K562 (cell line): ENCODE data around the gene VMP1. TPM values are rescaled to one million over a fixed set of nuclear protein-coding genes. Genes with fewer than 3 reads are reported as not detected.

ENCODE experiments used
- BMI1 ChIP-seq: fragments of 150-350 bp; IDR thresholded peaks from 2 replicates; pipeline ENCODE4 v1.6.1; 2014; ENCODE audit warnings: low read length
- BRF2 ChIP-seq: IDR thresholded peaks from 3 replicates; pipeline ENCODE4 v1.6.1; 2011; ENCODE audit warnings: borderline replicate concordance, mild to moderate bottlenecking; ENCODE audit not compliant: insufficient read length, insufficient read depth
- ELF4 ChIP-seq: fragments of 450-650 bp; formaldehyde crosslinking; IDR thresholded peaks from 2 replicates; pipeline ENCODE4 v1.4.0; 2022; ENCODE audit warnings: missing genetic modification characterization
- GABPB1 ChIP-seq: sonication (generic); formaldehyde crosslinking; IDR thresholded peaks from 2 replicates; pipeline ENCODE4 v1.8.0; 2022; ENCODE audit warnings: mild to moderate bottlenecking, missing genetic modification reagents
- HMGN3 ChIP-seq: IDR thresholded peaks from 2 replicates; pipeline ENCODE4 v1.6.1; 2011; ENCODE audit warnings: borderline replicate concordance, low read depth, mild to moderate bottlenecking, mixed read lengths, low read length; ENCODE audit not compliant: insufficient read length; ENCODE audit errors: extremely low read depth
- KAT8 ChIP-seq: fragments of 450-650 bp; IDR thresholded peaks from 2 replicates; pipeline ENCODE4 v1.6.1; 2016; ENCODE audit warnings: low read depth, mild to moderate bottlenecking
- KDM1A ChIP-seq, 2 experiments: fragments of 450-650 bp; IDR thresholded peaks; 2 replicates each; pipeline ENCODE4 v1.6.1; 2016; ENCODE audit warnings: mild to moderate bottlenecking in 2 of 2
- L3MBTL2 ChIP-seq: fragments of 450-650 bp; IDR thresholded peaks from 2 replicates; pipeline ENCODE4 v1.6.1; 2016; ENCODE audit warnings: mild to moderate bottlenecking, moderate library complexity
- RBM22 ChIP-seq: fragments of 200-400 bp; formaldehyde crosslinking; IDR thresholded peaks from 2 replicates; pipeline ENCODE4 v1.6.1; 2018; ENCODE audit warnings: low read length, low read depth; ENCODE audit not compliant: poor library complexity, severe bottlenecking
- SMAD4 ChIP-seq: fragments of 250-450 bp; sonication (Bioruptor Pico); conservative IDR thresholded peaks from 2 replicates; pipeline ENCODE4 v1.8.0; 2021; ENCODE audit warnings: inconsistent platforms, mild to moderate bottlenecking, moderate library complexity
- SP2 ChIP-seq: IDR thresholded peaks from 2 replicates; pipeline ENCODE4 v1.6.1; 2011; ENCODE audit warnings: mild to moderate bottlenecking, low read depth, low read length, moderate library complexity; ENCODE audit not compliant: poor library complexity, severe bottlenecking; ENCODE audit errors: extremely low read depth
- TCF3 ChIP-seq: sonication (generic); formaldehyde crosslinking; IDR thresholded peaks from 2 replicates; pipeline ENCODE4 v1.4.0; 2020; ENCODE audit warnings: mild to moderate bottlenecking, missing genetic modification reagents
- TEAD1 ChIP-seq, 2 experiments: fragments of 450-650 bp in 1 of 2; sonication (generic) in 1 of 2; formaldehyde crosslinking; IDR thresholded peaks; 2 replicates each; pipeline versions ENCODE4 v1.4.0 to v1.8.0; 2020 to 2022; ENCODE audit warnings: mild to moderate bottlenecking in 2 of 2, missing genetic modification reagents in 1 of 2
- TOE1 ChIP-seq, 2 experiments: fragments of 450-650 bp in 1 of 2; sonication (generic) in 1 of 2; formaldehyde crosslinking in 1 of 2; IDR thresholded peaks; 2 replicates each; pipeline versions ENCODE4 v1.7.1 to v1.8.0; 2016 to 2022; ENCODE audit warnings: borderline replicate concordance in 2 of 2, mild to moderate bottlenecking in 2 of 2, antibody characterized with exemption in 1 of 2, inconsistent platforms in 1 of 2, low read depth in 1 of 2, missing genetic modification reagents in 1 of 2, moderate library complexity in 1 of 2
- UBTF ChIP-seq, 2 experiments: IDR thresholded peaks; 2 replicates each; pipeline ENCODE4 v1.6.1; 2012; ENCODE audit warnings: improper control_type of control experiment in 2 of 2, low read depth in 2 of 2, low read length in 2 of 2, borderline replicate concordance in 1 of 2
- ZNF347 ChIP-seq: fragments of 450-650 bp; formaldehyde crosslinking; IDR thresholded peaks from 2 replicates; pipeline ENCODE4 v1.4.0; 2020; ENCODE audit warnings: low read depth, mild to moderate bottlenecking, moderate library complexity
- ZNF395 ChIP-seq: fragments of 200-800 bp; sonication (Bioruptor generic); IDR thresholded peaks from 2 replicates; pipeline ENCODE4 v1.6.1; 2017; ENCODE audit warnings: missing genetic modification characterization, missing compliant biosample characterization
- ZNF76 ChIP-seq: fragments of 250-450 bp; sonication (Bioruptor Pico); IDR thresholded peaks from 2 replicates; pipeline ENCODE4 v1.4.0; 2020; ENCODE audit warnings: mild to moderate bottlenecking, moderate library complexity, borderline replicate concordance
- polyA plus RNA-seq, 8 experiments: library from polyadenylated mRNA; depleted of rRNA in 4 of 8; stranded (reverse) in 5 of 8; unstranded in 3 of 8; fragments of >200 nt; fragmentation: Nextera tagmentation in 2 of 8; fragmentation: Illumina TruSeq in 1 of 8; extraction: Ambion mirVana in 2 of 8; extraction: Trizol in 1 of 8; gene quantifications; 2 replicates each; pipeline versions ENCODE4 v1.2.1 to v1.2.3, GENCODE V29; 2011 to 2014; ENCODE audit warnings: inconsistent platforms in 1 of 8, missing spikeins in 1 of 8
- total RNA-seq, 7 experiments: library from RNA; depleted of rRNA in 6 of 7; stranded (reverse); fragments of >200 nt in 6 of 7; fragmentation: Illumina TruSeq in 2 of 7; extraction: Trizol in 2 of 7; gene quantifications; 2 replicates each; pipeline versions ENCODE4 v1.2.1 to v1.2.3, GENCODE V29; 2011 to 2021; ENCODE audit warnings: low replicate concordance in 1 of 7
- TF ChIP-seq, protein P1 (sequence below), 2 experiments: fragments of 200-800 bp in 1 of 2; sonication (Bioruptor generic) in 1 of 2; sonication (generic) in 1 of 2; formaldehyde crosslinking in 1 of 2; IDR thresholded peaks in 1 of 2; conservative IDR thresholded peaks in 1 of 2; 2 replicates each; pipeline versions ENCODE4 v1.5.0 to v1.6.1; 2016 to 2020; ENCODE audit warnings: missing compliant biosample characterization in 1 of 2, missing genetic modification characterization in 1 of 2, missing genetic modification reagents in 1 of 2

VMP1 gene
- total and polyA plus RNA-seq, 9 of the 15 experiments (the other 6 are each of a cell fraction or from before 2014, with no cell fraction given), result 123 to 304 (median 151) TPM

- TF ChIP-seq BRF2 (no peak), SMAD4 (CRISPR knock-in tag) (peak; percentile 97), GABPB1 (no peak; the same call in 1 of the 2 replicates), KDM1A (IDR thresholded peaks at IDR 0.05) (peak; percentile 15 to 53; a peak in 3 of 4 replicates), ZNF76 (CRISPR knock-in tag) (no peak), UBTF (IDR thresholded peaks at IDR 0.05; ENCODE audit: borderline replicate concordance in 1 of 2, low read depth in 2 of 2, low read length in 2 of 2) (peak in 1 of 2 experiments; percentile 64; a peak in 1 of 4 replicates), RBM22 (no peak), L3MBTL2 (peak; percentile 72), ZNF395 (peak; percentile 72), KAT8 (no peak), SP2 (no peak), TOE1 (IDR thresholded peaks at IDR 0.05; ENCODE audit: borderline replicate concordance) (peak; percentile 97), TOE1 (CRISPR knock-in tag; IDR thresholded peaks at IDR 0.05; ENCODE audit: borderline replicate concordance, low read depth) (no peak), ZNF347 (CRISPR knock-in tag) (no peak), ELF4 (no peak), TEAD1 (CRISPR knock-in tag; IDR thresholded peaks at IDR 0.05) (peak; percentile 83 to 93), TCF3 (CRISPR knock-in tag) (peak; percentile 57; the same call in 1 of the 2 replicates), HMGN3 (no peak), BMI1 (no peak)
- TF ChIP-seq, protein P1, sequence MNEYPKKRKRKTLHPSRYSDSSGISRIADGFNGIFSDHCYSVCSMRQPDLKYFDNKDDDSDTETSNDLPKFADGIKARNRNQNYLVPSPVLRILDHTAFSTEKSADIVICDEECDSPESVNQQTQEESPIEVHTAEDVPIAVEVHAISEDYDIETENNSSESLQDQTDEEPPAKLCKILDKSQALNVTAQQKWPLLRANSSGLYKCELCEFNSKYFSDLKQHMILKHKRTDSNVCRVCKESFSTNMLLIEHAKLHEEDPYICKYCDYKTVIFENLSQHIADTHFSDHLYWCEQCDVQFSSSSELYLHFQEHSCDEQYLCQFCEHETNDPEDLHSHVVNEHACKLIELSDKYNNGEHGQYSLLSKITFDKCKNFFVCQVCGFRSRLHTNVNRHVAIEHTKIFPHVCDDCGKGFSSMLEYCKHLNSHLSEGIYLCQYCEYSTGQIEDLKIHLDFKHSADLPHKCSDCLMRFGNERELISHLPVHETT (CRISPR knock-in tag; conservative IDR thresholded peaks at IDR 0.05 in 1 of 2, IDR thresholded peaks at IDR 0.05 in 1 of 2), result peak in 1 of 2 experiments; percentile 56; a peak in 2 of 4 replicates
Observed at GRCh38 chr17:59786536-59787319, 79.3 kb downstream of the VMP1 start (continued).
